Measurements from ENCODE around the gene YTHDC1. TPM values are rescaled to one million over a fixed set of nuclear protein-coding genes. Genes with fewer than 3 reads are reported as not detected.

YTHDC1 gene
- total and polyA plus RNA-seq, 2 of the 8 experiments (the other 6 are each of a cell fraction or from before 2014, with no cell fraction given), result 25.7 to 89.5 TPM

- TF ChIP-seq YY1 (IDR thresholded peaks at IDR 0.05; ENCODE audit: low read depth, low read length), result peak; percentile 87
- peak in 1 of 2 experiments; percentile 73; a peak in 1 of 3 replicates for TF ChIP-seq EP300 (IDR thresholded peaks at IDR 0.05; ENCODE audit: borderline replicate concordance in 1 of 2, low read depth in 2 of 2, low read length in 2 of 2)
- TF ChIP-seq HDAC2 (IDR thresholded peaks at IDR 0.05; ENCODE audit: borderline replicate concordance in 1 of 2, low read depth in 2 of 2, low read length in 2 of 2), result peak in 1 of 2 experiments; percentile 61; a peak in 1 of 4 replicates
- TF ChIP-seq EGR1 (IDR thresholded peaks at IDR 0.05; ENCODE audit: borderline replicate concordance, low read depth, low read length), result no peak
- no peak for TF ChIP-seq FOSL1 (IDR thresholded peaks at IDR 0.05; ENCODE audit: insufficient read depth, low read depth, low read length)
- peak; percentile 60 for TF ChIP-seq CHD2 (IDR thresholded peaks at IDR 0.05; ENCODE audit: low read length)
- no peak for TF ChIP-seq CTBP2 (IDR thresholded peaks at IDR 0.05; ENCODE audit: borderline replicate concordance, insufficient read depth, insufficient read length, low read length)
- peak; percentile 58 for TF ChIP-seq TEAD4 (IDR thresholded peaks at IDR 0.05; ENCODE audit: low read depth, low read length)
- peak; percentile 74; the same call in 1 of the 2 replicates for TF ChIP-seq GTF2F1 (IDR thresholded peaks at IDR 0.05; ENCODE audit: borderline replicate concordance, low read depth, low read length)
- TF ChIP-seq SP4 (IDR thresholded peaks at IDR 0.05; ENCODE audit: low read length), result peak; percentile 57; the same call in 1 of the 2 replicates
- TF ChIP-seq SAP30 (IDR thresholded peaks at IDR 0.05; ENCODE audit: insufficient read depth, insufficient replicate concordance, low read length), result peak; percentile 10
- TF ChIP-seq JUN (IDR thresholded peaks at IDR 0.05; ENCODE audit: low read depth, low read length), result no peak
- TF ChIP-seq CBX5 (IDR thresholded peaks at IDR 0.05; ENCODE audit: low read depth, low read length), result no peak
- peak; percentile 97 for TF ChIP-seq CREB1 (IDR thresholded peaks at IDR 0.05)
- TF ChIP-seq ATF2 (IDR thresholded peaks at IDR 0.05; ENCODE audit: low read length), result no peak
- no peak for TF ChIP-seq BCL11A (IDR thresholded peaks at IDR 0.05; ENCODE audit: low read depth in 2 of 2, low read length in 2 of 2)
- peak in 1 of 2 experiments; percentile 36; a peak in 1 of 4 replicates for TF ChIP-seq SIN3A (conservative IDR thresholded peaks at IDR 0.05 in 1 of 2, IDR thresholded peaks at IDR 0.05 in 1 of 2; ENCODE audit: low read depth in 1 of 2, low read length in 2 of 2)
- no peak for TF ChIP-seq NANOG (IDR thresholded peaks at IDR 0.05; ENCODE audit: insufficient read depth, low read depth, low read length, poor library complexity, severe bottlenecking)
- no peak for TF ChIP-seq HDAC6 (IDR thresholded peaks at IDR 0.05; ENCODE audit: low read depth, low read length)
- TF ChIP-seq, protein P1, sequence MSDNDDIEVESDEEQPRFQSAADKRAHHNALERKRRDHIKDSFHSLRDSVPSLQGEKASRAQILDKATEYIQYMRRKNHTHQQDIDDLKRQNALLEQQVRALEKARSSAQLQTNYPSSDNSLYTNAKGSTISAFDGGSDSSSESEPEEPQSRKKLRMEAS (IDR thresholded peaks at IDR 0.05), result peak; percentile 55
- TF ChIP-seq KDM1A (IDR thresholded peaks at IDR 0.05; ENCODE audit: borderline replicate concordance, low read length), result no peak
- no peak for TF ChIP-seq SIRT6 (IDR thresholded peaks at IDR 0.05; ENCODE audit: low read length)
These were observed at the start of gene YTHDC1 (continued) for GRCh38 chr4:68349649-68350360.

Measured in H1 (cell line).